Loucy (cell line): ENCODE measurements around the gene EXOSC3.

Experiments used
- H2AFZ ChIP-seq: fragments of 200-600 bp; sonication (generic); 2 replicates; pipeline ENCODE4 v1.6.0; 2016; ENCODE audit warnings: antibody characterized with exemption, mild to moderate bottlenecking, low read length, moderate library complexity
- H3F3A ChIP-seq: fragments of 200-600 bp; 2 replicates; pipeline ENCODE4 v1.6.0; 2016; ENCODE audit warnings: antibody characterized with exemption, low read depth, mild to moderate bottlenecking
- H3K27me3 ChIP-seq: fragments of 200-600 bp; sonication (generic); 2 replicates; pipeline ENCODE4 v1.6.1; 2014; ENCODE audit warnings: low read length, mild to moderate bottlenecking; ENCODE audit not compliant: insufficient read depth, poor library complexity, severe bottlenecking
- H3K36me3 ChIP-seq: fragments of 200-600 bp; sonication (generic); 2 replicates; pipeline ENCODE4 v1.6.1; 2016; ENCODE audit warnings: low read length; ENCODE audit not compliant: insufficient read depth
- H3K4me1 ChIP-seq: fragments of 200-600 bp; sonication (generic); 2 replicates; pipeline ENCODE4 v1.5.1; 2014; ENCODE audit warnings: low read length, mild to moderate bottlenecking; ENCODE audit not compliant: insufficient read depth, poor library complexity, severe bottlenecking
- H3K4me2 ChIP-seq: fragments of 200-600 bp; sonication (generic); 2 replicates; pipeline ENCODE4 v1.6.0; 2014; ENCODE audit warnings: antibody characterized with exemption, low read length, low read depth, mild to moderate bottlenecking; ENCODE audit not compliant: poor library complexity, severe bottlenecking
- H3K4me3 ChIP-seq: fragments of 200-600 bp; sonication (generic); 2 replicates; pipeline ENCODE4 v1.5.1; 2014; ENCODE audit warnings: low read length, mild to moderate bottlenecking, mixed read lengths; ENCODE audit not compliant: poor library complexity, severe bottlenecking
- H3K79me2 ChIP-seq: fragments of 200-600 bp; sonication (generic); 2 replicates; pipeline ENCODE4 v1.6.1; 2014; ENCODE audit warnings: low read length; ENCODE audit not compliant: insufficient read depth
- H3K9ac ChIP-seq: fragments of 200-600 bp; sonication (generic); 2 replicates; pipeline ENCODE4 v1.6.0; 2014; ENCODE audit warnings: mild to moderate bottlenecking, low read depth, low read length, moderate library complexity; ENCODE audit not compliant: poor library complexity, severe bottlenecking
- H3K9me2 ChIP-seq: fragments of 200-600 bp; sonication (generic); replicated peaks from 2 replicates; pipeline ENCODE4 v1.6.1; 2016; ENCODE audit warnings: low read depth, low read length, mixed read lengths
- H3K9me3 ChIP-seq: fragments of 200-600 bp; sonication (generic); 2 replicates; pipeline ENCODE4 v1.6.1; 2014; ENCODE audit warnings: mild to moderate bottlenecking, antibody characterized with exemption, low read length, low read depth; ENCODE audit not compliant: insufficient read depth
- H4K20me1 ChIP-seq: fragments of 200-600 bp; sonication (generic); 2 replicates; pipeline ENCODE4 v1.6.0; 2014; ENCODE audit warnings: antibody characterized with exemption, low read length, mild to moderate bottlenecking; ENCODE audit not compliant: insufficient read depth, poor library complexity, severe bottlenecking
- EZH2phosphoT487 ChIP-seq: fragments of 200-600 bp; IDR thresholded peaks from 2 replicates; pipeline ENCODE4 v1.6.1; 2018; ENCODE audit warnings: antibody characterized with exemption, mild to moderate bottlenecking, moderate library complexity, borderline replicate concordance
- TF ChIP-seq, protein P1 (sequence below): fragments of 200-600 bp; sonication (generic); conservative IDR thresholded peaks from 2 replicates; pipeline ENCODE4 v1.5.1; 2014; ENCODE audit warnings: mild to moderate bottlenecking, antibody characterized with exemption, low read length

EXOSC3 gene

GRCh38 chr9:37820142-37820541 lies 35.3 kb upstream of the EXOSC3 start:
- Histone ChIP-seq H3K9me3 (no peaks in the 10 kb centered on the region), H3F3A (no peaks in the 10 kb centered on the region), H2AFZ (no peak overlapping the region), H3K79me2 (no peaks in the 10 kb centered on the region; the same call in 1 of the 2 replicates), H3K9me2 (no peaks in the 10 kb centered on the region), H3K4me1 (no peaks in the 10 kb centered on the region), H3K36me3 (peaks cover 33% of the 10 kb centered on the region; the same call in 1 of the 2 replicates), H3K4me2 (no peak overlapping the region), H3K9ac (no peak overlapping the region), H3K27me3 (no peaks in the 10 kb centered on the region), H4K20me1 (no peaks in the 10 kb centered on the region), H3K4me3 (no peak overlapping the region)
- no peak for TF ChIP-seq EZH2phosphoT487
- TF ChIP-seq, protein P1, sequence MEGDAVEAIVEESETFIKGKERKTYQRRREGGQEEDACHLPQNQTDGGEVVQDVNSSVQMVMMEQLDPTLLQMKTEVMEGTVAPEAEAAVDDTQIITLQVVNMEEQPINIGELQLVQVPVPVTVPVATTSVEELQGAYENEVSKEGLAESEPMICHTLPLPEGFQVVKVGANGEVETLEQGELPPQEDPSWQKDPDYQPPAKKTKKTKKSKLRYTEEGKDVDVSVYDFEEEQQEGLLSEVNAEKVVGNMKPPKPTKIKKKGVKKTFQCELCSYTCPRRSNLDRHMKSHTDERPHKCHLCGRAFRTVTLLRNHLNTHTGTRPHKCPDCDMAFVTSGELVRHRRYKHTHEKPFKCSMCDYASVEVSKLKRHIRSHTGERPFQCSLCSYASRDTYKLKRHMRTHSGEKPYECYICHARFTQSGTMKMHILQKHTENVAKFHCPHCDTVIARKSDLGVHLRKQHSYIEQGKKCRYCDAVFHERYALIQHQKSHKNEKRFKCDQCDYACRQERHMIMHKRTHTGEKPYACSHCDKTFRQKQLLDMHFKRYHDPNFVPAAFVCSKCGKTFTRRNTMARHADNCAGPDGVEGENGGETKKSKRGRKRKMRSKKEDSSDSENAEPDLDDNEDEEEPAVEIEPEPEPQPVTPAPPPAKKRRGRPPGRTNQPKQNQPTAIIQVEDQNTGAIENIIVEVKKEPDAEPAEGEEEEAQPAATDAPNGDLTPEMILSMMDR: no peak

DNA sequence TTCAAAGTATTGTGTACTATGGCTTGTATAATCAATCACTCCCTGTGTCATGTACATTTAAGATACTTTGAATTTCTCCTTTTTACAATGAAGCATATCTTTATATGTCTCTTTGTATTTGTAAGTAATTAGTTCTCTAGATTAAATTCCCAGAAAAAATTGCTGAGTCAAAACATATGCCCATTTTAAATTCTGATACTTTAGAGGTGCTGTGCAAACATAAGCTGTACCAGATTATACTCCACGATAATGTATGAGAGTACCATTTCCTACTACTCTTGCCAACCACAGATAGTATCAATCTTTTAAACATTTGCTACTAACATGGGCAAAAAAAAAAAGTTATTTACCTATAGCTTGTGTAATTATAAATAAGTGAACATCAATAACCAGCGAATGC lies 34.0 kb upstream of the EXOSC3 start:
- H3K9ac ChIP-seq: no peak overlapping the region
- no peaks in the 10 kb centered on the region for H3F3A ChIP-seq
- TF ChIP-seq, protein P1: no peak
- TF ChIP-seq EZH2phosphoT487: no peak
- H3K36me3 ChIP-seq: peaks cover 26% of the 10 kb centered on the region; the same call in 1 of the 2 replicates
- no peaks in the 10 kb centered on the region for H4K20me1 ChIP-seq
- no peak overlapping the region for H3K4me3 ChIP-seq
- no peaks in the 10 kb centered on the region for H3K9me3 ChIP-seq
- H2AFZ ChIP-seq: no peak overlapping the region
- H3K4me1 ChIP-seq: no peaks in the 10 kb centered on the region
- no peaks in the 10 kb centered on the region for H3K9me2 ChIP-seq
- no peaks in the 10 kb centered on the region; the same call in 1 of the 2 replicates for H3K79me2 ChIP-seq
- H3K27me3 ChIP-seq: no peaks in the 10 kb centered on the region
- no peak overlapping the region for H3K4me2 ChIP-seq

- TF ChIP-seq EZH2phosphoT487: no peak
- TF ChIP-seq, protein P1: no peak
- Histone ChIP-seq H3K36me3 (no peaks in the 10 kb centered on the region), H3F3A (no peaks in the 10 kb centered on the region), H3K4me2 (no peak overlapping the region), H2AFZ (no peak overlapping the region), H3K79me2 (peaks cover 4% of the 10 kb centered on the region; the same call in 1 of the 2 replicates), H3K27me3 (no peaks in the 10 kb centered on the region), H3K9ac (no peak overlapping the region), H3K9me2 (no peaks in the 10 kb centered on the region), H3K4me3 (no peak overlapping the region), H3K9me3 (no peaks in the 10 kb centered on the region), H4K20me1 (peaks cover 3% of the 10 kb centered on the region), H3K4me1 (no peaks in the 10 kb centered on the region)
These were observed 28.0 kb upstream of the EXOSC3 start for GRCh38 chr9:37812773-37813379.
